ENCODE measurements around the gene TCAP. TPM values are rescaled to one million over a fixed set of nuclear protein-coding genes. Genes with fewer than 3 reads are reported as not detected.

The TCAP gene
- total and polyA plus RNA-seq, 3 donors from 2014 or later = 3.0 to 49.8 (median 6.0) TPM

- WGBS, 2 donors = 77 to 83% methylated on average over 5 of the region's 5 CpGs
- no peak for DNase-seq
- Histone ChIP-seq H3K4me3 (no peak overlapping the region), H3K36me3 (ENCODE audit: low read depth, missing control alignments) (no peaks in the 10 kb centered on the region), H3K9me3 (no peaks in the 10 kb centered on the region), H3K4me1 (peaks cover 13% of the 10 kb centered on the region), H3K27me3 (no peaks in the 10 kb centered on the region), H3K27ac (no peak overlapping the region)
- TF ChIP-seq CTCF (IDR thresholded peaks at IDR 0.05) (no peak), POLR2A (IDR thresholded peaks at IDR 0.05) (no peak)
- intact Hi-C loops (cut with DNase I; ENCODE audit: low total_unique reads) = no loop called here
Observed at GRCh38 chr17:39647256-39647655, 17.9 kb upstream of the TCAP start.

GRCh38 chr17:39648616-39649366 is 16.4 kb upstream of the TCAP start:
- H3K9me3 ChIP-seq = no peaks in the 10 kb centered on the region
- no peaks in the 10 kb centered on the region for H3K36me3 ChIP-seq (ENCODE audit: low read depth, missing control alignments)
- H3K27ac ChIP-seq = no peak overlapping the region
- H3K4me3 ChIP-seq = no peak overlapping the region
- no peak for TF ChIP-seq POLR2A (IDR thresholded peaks at IDR 0.05)
- no peak for TF ChIP-seq CTCF (IDR thresholded peaks at IDR 0.05)
- intact Hi-C loops (cut with DNase I; ENCODE audit: low total_unique reads) = no loop called here
- H3K27me3 ChIP-seq = no peaks in the 10 kb centered on the region
- peaks cover 23% of the 10 kb centered on the region for H3K4me1 ChIP-seq
- 83 to 86% methylated on average over 15 of the region's 15 CpGs for WGBS, 2 donors
- no peak for DNase-seq

- Histone ChIP-seq H3K27ac (no peak overlapping the region), H3K9me3 (no peaks in the 10 kb centered on the region), H3K27me3 (no peaks in the 10 kb centered on the region), H3K4me3 (no peak overlapping the region), H3K36me3 (ENCODE audit: low read depth, missing control alignments) (no peaks in the 10 kb centered on the region), H3K4me1 (peaks cover 23% of the 10 kb centered on the region)
- TF ChIP-seq CTCF (IDR thresholded peaks at IDR 0.05) = no peak
- TF ChIP-seq POLR2A (IDR thresholded peaks at IDR 0.05) = no peak
- intact Hi-C loops (cut with DNase I; ENCODE audit: low total_unique reads) = no loop called here
- no peak for DNase-seq
- 90 to 94% methylated on average over 11 of the region's 11 CpGs for WGBS, 2 donors
Observed at GRCh38 chr17:39650121-39650579, 15.0 kb upstream of the TCAP start.

- H3K27ac ChIP-seq = no peak overlapping the region
- no peaks in the 10 kb centered on the region for H3K27me3 ChIP-seq
- TF ChIP-seq CTCF (IDR thresholded peaks at IDR 0.05) (no peak), POLR2A (IDR thresholded peaks at IDR 0.05) (no peak)
- H3K36me3 ChIP-seq (ENCODE audit: low read depth, missing control alignments) = no peaks in the 10 kb centered on the region
- intact Hi-C loops (cut with DNase I; ENCODE audit: low total_unique reads) = no loop called here
- 63 to 82% methylated on average over 7 to 8 of the region's 8 CpGs for WGBS, 2 donors
- peaks cover 23% of the 10 kb centered on the region for H3K4me1 ChIP-seq
- no peak for DNase-seq
- H3K4me3 ChIP-seq = no peak overlapping the region
- H3K9me3 ChIP-seq = no peaks in the 10 kb centered on the region
Observed at GRCh38 chr17:39651923-39652586, 13.1 kb upstream of the TCAP start.
